C4-2B (cell line): ENCODE measurements around the gene TPT1.

ENCODE experiments used
- CTCF ChIP-seq: fragments of 450-650 bp; conservative IDR thresholded peaks from 2 replicates; pipeline ENCODE4 v1.5.1; 2017; ENCODE audit warnings: mild to moderate bottlenecking
- ZFX ChIP-seq: fragments of 450-650 bp; IDR thresholded peaks from 2 replicates; pipeline ENCODE4 v1.6.1; 2017

- no peak for TF ChIP-seq CTCF
- no peak for TF ChIP-seq ZFX
Measured at GRCh38 chr13:45301263-45301662, 39.7 kb downstream of the TPT1 start.
